Activated gamma-delta T cell treated with Interleukin-2 at 50 U/mL for 16 hours (primary cell): ENCODE data around the gene CNOT9.
"Not testable (repeated sequence)": the region's sequence is repeated elsewhere in the genome, so short reads cannot be mapped to it uniquely, and the experiment has no call there.

Experiments
- DNase-seq: peaks from one replicate; pipeline ENCODE4 v3.0.0-alpha.2; 2020

CNOT9 gene, protein sequence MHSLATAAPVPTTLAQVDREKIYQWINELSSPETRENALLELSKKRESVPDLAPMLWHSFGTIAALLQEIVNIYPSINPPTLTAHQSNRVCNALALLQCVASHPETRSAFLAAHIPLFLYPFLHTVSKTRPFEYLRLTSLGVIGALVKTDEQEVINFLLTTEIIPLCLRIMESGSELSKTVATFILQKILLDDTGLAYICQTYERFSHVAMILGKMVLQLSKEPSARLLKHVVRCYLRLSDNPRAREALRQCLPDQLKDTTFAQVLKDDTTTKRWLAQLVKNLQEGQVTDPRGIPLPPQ

DNA sequence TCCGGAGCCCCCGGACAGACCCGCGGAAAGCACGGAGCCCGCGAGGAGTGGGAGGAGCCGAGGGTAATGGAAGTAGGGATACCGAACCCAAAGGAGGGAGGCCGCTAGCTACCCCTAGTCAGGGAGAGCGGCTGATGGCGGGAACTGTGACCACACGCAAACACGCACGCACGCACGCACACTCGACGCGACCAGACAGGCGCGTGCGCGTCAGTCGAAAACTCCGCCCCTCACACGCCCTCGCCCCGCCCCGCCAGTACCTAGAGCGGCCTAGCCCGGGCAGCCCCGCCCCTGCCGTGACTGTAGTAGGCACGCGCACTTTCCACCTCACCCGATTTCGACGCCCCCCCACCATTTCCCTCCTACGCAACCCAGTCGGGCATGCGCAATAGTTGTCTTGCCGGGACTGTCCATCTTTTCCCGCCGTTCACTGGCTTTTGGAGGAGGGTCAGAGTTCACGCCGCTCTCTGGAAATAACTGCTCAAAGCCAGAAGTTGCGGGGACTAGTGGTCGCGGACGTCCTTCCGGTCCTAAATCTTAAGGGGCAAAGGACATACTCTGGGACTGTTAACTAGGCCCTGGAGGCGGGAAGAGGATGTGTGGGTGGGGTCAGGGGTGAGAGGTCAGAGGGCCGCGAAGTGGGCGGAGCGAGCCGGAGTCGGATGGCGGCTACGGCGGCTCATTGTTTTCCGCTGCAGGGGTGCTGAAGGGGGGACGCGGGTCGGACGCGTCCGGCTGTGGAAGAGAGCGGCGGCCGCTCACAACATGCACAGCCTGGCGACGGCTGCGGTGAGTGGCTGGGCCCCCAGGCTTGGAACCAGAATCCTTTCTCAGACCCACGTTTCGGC, at the start of gene CNOT9, which contains the start of gene USP37:
Gene CNOT9 (plus strand): TSS at position 650 of the 848 bp plus-strand sequence. CDS start 116 bp downstream, at position 766.
Gene USP37 (minus strand): TSS at position 162 of the 848 bp plus-strand sequence. CDS start 9,698 bp downstream, outside the sequence.
- peak; percentile 100 for DNase-seq

- DNase-seq: no peak
Measured at GRCh38 chr2:218518876-218519275, 49.8 kb upstream of the CNOT9 start.

- no peak for DNase-seq
Measured at GRCh38 chr2:218523651-218524050, 45.0 kb upstream of the CNOT9 start.

DNA sequence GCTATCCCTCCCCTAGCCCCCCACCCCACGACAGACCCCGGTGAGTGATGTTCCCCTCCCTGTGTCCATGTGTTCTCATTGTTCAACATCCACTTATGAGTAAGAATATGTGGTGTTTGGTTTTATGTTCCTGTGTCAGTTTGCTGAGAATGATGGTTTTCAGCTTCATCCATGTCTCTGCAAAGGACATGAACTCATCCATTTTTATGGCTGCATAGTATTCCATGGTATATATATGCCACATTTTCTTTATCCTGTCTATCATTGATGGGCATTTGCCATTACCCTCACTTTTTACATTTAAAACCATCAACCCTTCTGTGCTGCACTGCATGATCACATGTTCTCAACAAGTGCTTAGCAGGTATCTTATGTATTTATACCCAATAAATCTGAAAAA, 40.2 kb upstream of the CNOT9 start:
- DNase-seq: not testable (repeated sequence)

DNA sequence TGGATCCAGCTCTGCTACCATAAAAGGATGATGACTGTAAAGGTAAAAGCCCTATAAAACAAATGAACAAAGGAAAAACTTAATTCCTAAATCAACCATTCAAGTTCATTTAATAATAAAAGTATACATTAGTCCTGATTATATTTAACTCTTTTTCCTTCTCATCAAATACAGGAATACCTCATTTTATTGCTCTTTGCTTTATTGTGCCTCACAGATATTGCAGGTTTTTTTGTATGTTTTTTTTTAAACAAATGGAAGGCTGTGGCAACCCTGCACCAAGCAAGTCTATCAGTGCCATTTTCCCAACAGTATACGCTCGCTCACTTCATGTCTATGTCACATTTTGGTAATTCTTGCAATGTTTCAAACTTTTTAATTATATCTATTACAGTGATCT, 38.6 kb upstream of the CNOT9 start:
- DNase-seq: no peak

DNA sequence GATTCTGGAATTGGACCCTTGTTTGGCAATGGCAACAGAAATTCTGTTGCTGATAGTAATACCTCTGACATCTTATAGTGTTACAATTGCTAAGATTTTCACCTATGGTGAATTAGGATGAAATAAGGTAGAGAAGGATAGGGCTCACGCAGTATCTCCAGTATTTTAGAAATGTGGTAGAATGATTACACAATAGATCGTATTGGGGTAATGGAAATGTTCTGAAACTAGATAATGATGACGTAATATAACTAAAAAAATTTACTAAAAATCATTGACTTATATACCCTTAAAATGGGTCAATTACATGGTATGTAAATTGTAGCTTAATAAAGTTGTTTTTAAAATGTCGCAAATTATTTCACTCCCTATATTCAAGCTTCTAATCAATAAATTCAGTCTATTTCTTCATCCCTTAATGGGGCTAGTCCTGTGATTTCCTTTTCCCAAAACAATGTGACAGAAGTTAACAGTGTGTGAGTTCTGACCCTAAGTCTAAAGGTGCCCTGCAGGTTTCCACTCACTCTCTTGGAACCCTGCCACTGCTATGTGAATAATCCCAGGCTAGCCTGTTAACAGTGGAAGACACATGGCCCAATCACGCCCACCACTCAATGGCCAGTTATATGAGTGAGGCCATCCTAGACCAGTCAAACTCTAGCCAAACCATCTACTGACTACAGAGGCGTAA, 31.7 kb upstream of the CNOT9 start:
- DNase-seq: no peak

- DNase-seq: no peak
Measured at GRCh38 chr2:218540015-218540414, 28.6 kb upstream of the CNOT9 start.

DNA sequence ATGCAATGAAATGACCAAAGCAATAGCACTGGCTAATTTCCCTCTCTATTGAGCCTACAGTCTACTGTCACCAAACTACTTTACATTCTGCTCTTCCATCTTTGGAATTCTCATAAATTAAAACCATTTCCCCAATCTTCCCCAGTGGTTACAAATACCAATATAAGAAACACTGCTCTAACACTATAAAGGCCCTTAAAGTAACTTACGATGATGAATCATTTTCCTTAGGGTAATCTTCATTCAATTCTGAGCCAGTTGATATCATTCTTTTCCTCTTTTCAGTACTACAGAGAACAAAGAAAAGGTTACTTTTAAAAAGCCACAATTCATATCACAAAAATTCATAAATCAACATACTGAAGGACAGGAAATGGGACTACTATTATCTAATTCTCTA, 22.6 kb upstream of the CNOT9 start:
- DNase-seq: no peak

DNA sequence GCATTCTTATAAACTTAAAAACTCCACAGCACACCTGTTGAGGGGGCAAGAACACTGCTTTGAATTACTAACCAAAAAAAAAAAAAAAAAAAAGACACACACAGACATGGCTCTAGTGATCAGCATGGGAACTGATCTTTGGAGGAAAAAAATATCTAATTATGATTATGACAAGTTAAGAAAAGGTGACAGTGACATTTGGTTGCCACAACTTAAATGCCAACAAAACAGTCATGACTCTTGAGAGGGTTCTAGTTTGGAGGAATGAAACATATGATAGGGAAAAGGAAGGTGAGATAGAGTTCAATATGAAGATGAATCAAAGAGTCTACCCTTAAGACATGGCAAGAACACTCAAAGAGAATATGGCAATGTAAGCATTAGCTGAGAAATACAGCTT, 21.1 kb upstream of the CNOT9 start:
- DNase-seq: no peak

- DNase-seq: no peak
Measured at GRCh38 chr2:218547978-218548377, 20.7 kb upstream of the CNOT9 start.

DNA sequence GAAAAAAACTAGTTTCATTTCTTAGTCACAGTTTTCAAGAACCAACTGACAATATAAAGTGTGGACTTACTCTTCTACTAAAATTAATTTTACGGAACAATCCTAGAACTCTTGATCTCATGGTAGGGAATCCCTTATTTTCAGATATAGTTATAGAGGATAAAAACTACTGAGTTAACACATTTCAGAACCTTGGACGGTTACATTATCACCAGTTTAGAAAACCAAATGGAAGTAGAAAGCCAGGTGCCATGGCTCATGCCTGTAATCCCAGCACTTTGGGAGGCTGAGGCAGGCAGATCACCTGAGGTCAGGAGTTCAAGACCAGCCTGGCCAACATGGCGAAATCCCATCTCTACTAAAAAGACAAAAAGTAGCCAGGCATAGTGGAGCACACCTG, 14.4 kb upstream of the CNOT9 start:
- DNase-seq: not testable (repeated sequence)

- no peak for DNase-seq
Measured at GRCh38 chr2:218555527-218555926, 13.1 kb upstream of the CNOT9 start.

- no peak for DNase-seq
Measured at GRCh38 chr2:218557941-218558340, 10.7 kb upstream of the CNOT9 start.

GRCh38 chr2:218558986-218559385, 9.7 kb upstream of the CNOT9 start:
- DNase-seq: no peak

GRCh38 chr2:218564056-218564455, 4.6 kb upstream of the CNOT9 start:
- DNase-seq: no peak

DNA sequence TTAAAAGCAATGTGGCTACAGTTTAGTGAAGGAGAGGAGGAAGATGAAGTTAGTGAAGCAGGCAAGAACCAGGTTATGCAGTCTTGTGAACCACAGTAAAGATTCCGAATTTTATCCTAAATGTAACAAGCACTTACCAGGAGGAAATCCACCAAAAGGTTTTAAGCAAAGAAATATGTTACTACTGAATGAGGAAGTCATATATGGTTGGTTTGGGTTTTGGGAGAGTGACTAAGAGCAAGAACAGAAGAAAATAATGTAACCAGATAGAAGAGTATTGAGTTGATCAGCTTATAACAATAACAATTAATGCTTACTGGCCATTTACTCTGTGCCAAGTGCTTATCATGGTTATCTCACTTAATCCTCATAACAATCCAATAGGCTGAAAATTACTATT, 2.3 kb upstream of the CNOT9 start:
- no peak for DNase-seq

GRCh38 chr2:218567797-218568189, 846 bp upstream of the CNOT9 start:
- no peak for DNase-seq

- peak; percentile 34 for DNase-seq
Measured at GRCh38 chr2:218569038-218569431, 396 bp downstream of the CNOT9 start.

- DNase-seq: no peak
Measured at GRCh38 chr2:218569661-218570500, 1.2 kb downstream of the CNOT9 start.

- no peak for DNase-seq
Measured at GRCh38 chr2:218570850-218571249, 2.2 kb downstream of the CNOT9 start.

GRCh38 chr2:218576854-218577253, 8.2 kb downstream of the CNOT9 start:
- no peak for DNase-seq

DNA sequence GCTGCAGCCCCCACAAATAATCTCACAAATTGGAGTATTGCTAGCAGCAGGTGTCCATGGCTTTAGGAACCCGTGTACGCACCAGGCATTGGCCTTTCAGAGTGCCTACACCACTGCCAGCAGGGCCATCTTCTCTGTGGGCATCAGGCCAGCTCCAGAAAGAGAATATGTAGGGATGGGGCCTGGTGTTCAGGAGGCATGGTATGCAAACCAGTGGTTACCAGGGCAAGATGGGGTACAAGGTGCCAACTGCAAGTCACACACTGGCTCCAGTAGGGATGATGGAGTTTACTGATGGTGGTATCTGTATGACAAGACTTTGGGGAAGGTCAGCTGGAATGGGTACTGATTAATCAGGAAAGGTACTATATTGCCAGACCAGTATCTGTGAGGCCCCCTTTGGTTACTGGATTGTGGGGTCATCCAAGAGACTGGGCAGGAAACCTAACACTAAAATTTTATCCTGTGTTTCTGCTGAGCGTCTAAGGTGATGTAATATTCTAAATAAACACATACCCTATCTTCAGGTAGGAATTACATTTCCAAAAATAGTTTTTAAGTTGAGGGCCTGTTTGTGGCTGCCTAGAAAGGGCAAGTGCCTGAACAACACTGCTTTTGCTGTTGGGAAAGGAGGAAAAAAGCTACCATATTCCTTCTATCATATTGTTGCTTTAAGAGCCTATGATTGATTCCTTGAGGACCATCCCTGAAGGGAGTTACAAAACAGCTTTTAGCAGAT, 9.0 kb downstream of the CNOT9 start:
- no peak for DNase-seq
